ENCODE measurements around the gene LPP.

GRCh38 chr3:188826574-188826973 is 672.6 kb downstream of the LPP start:
- TF ChIP-seq, protein P1, sequence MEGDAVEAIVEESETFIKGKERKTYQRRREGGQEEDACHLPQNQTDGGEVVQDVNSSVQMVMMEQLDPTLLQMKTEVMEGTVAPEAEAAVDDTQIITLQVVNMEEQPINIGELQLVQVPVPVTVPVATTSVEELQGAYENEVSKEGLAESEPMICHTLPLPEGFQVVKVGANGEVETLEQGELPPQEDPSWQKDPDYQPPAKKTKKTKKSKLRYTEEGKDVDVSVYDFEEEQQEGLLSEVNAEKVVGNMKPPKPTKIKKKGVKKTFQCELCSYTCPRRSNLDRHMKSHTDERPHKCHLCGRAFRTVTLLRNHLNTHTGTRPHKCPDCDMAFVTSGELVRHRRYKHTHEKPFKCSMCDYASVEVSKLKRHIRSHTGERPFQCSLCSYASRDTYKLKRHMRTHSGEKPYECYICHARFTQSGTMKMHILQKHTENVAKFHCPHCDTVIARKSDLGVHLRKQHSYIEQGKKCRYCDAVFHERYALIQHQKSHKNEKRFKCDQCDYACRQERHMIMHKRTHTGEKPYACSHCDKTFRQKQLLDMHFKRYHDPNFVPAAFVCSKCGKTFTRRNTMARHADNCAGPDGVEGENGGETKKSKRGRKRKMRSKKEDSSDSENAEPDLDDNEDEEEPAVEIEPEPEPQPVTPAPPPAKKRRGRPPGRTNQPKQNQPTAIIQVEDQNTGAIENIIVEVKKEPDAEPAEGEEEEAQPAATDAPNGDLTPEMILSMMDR (conservative IDR thresholded peaks at IDR 0.05), result no peak
- no peak for TF ChIP-seq EZH2 (IDR thresholded peaks at IDR 0.05; ENCODE audit: low read depth)

Data from PC-9 (cell line).